ENCODE results near the gene PARN. TPM values are rescaled to one million over a fixed set of nuclear protein-coding genes. Genes with fewer than 3 reads are reported as not detected.
A peak's percentile ranks its signal among the peaks of the same experiment; 100 is the strongest.
"Not testable (repeated sequence)": the region's sequence is repeated elsewhere in the genome, so short reads cannot be mapped to it uniquely, and the experiment has no call there.

Gene PARN
- total RNA-seq, 1 donor from 2014 or later, result 26.5 TPM

DNA sequence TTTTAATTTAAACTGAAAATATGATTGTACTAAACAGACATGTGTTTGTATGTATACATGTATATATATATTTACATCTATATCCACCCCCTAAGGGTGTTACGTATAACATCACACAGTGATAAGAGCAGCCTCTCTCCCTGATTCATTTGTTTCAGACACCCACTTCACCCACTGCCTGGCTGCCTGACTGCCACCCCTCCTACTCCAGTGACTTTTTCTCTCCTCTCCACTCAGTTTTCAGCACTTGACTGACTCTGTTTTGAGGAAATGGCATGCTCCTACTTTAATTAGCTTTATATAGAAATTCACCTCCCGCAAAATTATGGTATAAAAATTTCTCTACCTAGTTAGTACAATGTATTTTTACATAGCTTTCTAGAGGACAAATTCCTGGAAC lies 22.7 kb upstream of the PARN start:
- H3K27me3 Mint-ChIP-seq (ENCODE audit: low read depth), result no peaks in the 10 kb centered on the region
- no peaks in the 10 kb centered on the region for H3K9me3 Mint-ChIP-seq
- peaks cover under 1% of the 10 kb centered on the region for H3K4me1 Mint-ChIP-seq
- H3K27ac Mint-ChIP-seq (ENCODE audit: unreplicated experiment), result no peak overlapping the region
- TF ChIP-seq, protein P1, sequence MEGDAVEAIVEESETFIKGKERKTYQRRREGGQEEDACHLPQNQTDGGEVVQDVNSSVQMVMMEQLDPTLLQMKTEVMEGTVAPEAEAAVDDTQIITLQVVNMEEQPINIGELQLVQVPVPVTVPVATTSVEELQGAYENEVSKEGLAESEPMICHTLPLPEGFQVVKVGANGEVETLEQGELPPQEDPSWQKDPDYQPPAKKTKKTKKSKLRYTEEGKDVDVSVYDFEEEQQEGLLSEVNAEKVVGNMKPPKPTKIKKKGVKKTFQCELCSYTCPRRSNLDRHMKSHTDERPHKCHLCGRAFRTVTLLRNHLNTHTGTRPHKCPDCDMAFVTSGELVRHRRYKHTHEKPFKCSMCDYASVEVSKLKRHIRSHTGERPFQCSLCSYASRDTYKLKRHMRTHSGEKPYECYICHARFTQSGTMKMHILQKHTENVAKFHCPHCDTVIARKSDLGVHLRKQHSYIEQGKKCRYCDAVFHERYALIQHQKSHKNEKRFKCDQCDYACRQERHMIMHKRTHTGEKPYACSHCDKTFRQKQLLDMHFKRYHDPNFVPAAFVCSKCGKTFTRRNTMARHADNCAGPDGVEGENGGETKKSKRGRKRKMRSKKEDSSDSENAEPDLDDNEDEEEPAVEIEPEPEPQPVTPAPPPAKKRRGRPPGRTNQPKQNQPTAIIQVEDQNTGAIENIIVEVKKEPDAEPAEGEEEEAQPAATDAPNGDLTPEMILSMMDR (conservative IDR thresholded peaks at IDR 0.05), result no peak
- no peak for DNase-seq (ENCODE audit: low read depth, low spot score)
- peaks cover 6% of the 10 kb centered on the region for H3K36me3 Mint-ChIP-seq (ENCODE audit: low read depth)
- no peak overlapping the region for H3K4me3 Mint-ChIP-seq

DNA sequence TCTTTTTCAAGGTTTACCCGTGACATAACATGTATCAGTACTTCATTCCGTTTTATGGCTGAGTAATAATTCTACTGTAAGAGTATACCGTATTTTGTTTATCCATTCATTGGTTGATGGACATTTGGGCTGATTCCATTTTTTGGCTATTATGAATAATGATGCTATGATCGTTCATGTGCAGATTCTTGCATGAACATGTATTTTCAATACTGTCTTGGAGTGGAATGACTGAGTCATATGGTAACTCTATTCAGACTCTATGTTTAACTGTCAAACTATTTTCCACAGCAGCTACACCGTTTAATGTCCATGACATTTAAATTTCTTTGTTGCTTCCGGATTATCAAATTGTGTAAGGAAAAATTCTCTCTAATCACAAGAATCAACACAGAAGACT lies 20.6 kb upstream of the PARN start:
- no peak overlapping the region for H3K4me3 Mint-ChIP-seq
- peaks cover 6% of the 10 kb centered on the region for H3K36me3 Mint-ChIP-seq (ENCODE audit: low read depth)
- no peaks in the 10 kb centered on the region for H3K27me3 Mint-ChIP-seq (ENCODE audit: low read depth)
- DNase-seq (ENCODE audit: low read depth, low spot score), result no peak
- no peak overlapping the region for H3K27ac Mint-ChIP-seq (ENCODE audit: unreplicated experiment)
- H3K4me1 Mint-ChIP-seq, result no peaks in the 10 kb centered on the region
- H3K9me3 Mint-ChIP-seq, result no peaks in the 10 kb centered on the region
- TF ChIP-seq, protein P1 (conservative IDR thresholded peaks at IDR 0.05), result no peak

DNA sequence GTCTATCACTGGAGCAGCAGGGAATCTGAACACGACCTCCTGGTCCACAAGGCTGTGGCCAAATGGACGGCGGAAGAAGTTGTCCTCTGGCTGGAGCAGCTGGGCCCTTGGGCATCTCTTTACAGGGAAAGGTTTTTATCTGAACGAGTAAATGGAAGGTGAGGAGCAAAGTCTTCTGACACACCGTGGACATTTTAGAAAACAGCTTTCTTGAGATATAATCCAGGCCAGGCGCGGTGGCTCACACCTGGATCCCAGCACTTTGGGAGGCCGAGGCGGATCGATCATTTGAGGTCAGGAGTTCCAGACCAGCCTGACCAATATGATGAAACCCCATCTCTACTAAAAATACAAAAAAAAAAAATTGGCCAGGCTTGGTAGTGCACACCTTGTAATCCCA lies 19.8 kb upstream of the PARN start:
- DNase-seq (ENCODE audit: low read depth, low spot score), result no peak
- Mint-ChIP-seq H3K9me3 (no peaks in the 10 kb centered on the region), H3K36me3 (ENCODE audit: low read depth) (peaks cover 6% of the 10 kb centered on the region), H3K4me1 (no peaks in the 10 kb centered on the region), H3K27ac (ENCODE audit: unreplicated experiment) (no peak overlapping the region), H3K27me3 (ENCODE audit: low read depth) (no peaks in the 10 kb centered on the region), H3K4me3 (no peak overlapping the region)
- TF ChIP-seq, protein P1 (conservative IDR thresholded peaks at IDR 0.05), result no peak

DNA sequence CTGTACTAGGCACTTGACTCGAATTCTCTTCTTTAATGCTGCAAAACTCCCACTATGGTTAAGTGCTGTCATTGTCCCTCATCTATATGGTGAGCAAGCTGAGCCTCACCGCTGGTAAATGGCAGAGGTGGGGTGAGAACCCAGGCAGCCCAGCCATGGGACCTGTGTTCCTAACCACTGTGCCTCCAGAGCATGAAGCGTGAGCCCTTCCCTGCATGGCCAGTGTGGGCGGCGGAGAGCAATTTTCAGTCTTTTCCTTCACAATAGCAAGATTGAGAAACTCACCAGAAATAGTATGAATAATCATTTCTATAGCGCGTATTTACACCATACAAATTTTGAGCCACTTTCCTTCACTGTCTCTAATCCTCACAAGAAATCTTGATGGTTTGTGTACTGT lies 11.9 kb upstream of the PARN start:
- TF ChIP-seq, protein P1 (conservative IDR thresholded peaks at IDR 0.05), result no peak
- Mint-ChIP-seq H3K9me3 (no peaks in the 10 kb centered on the region), H3K4me1 (peaks cover 5% of the 10 kb centered on the region), H3K27me3 (ENCODE audit: low read depth) (no peaks in the 10 kb centered on the region), H3K27ac (ENCODE audit: unreplicated experiment) (no peak overlapping the region), H3K4me3 (no peak overlapping the region), H3K36me3 (ENCODE audit: low read depth) (peaks cover 2% of the 10 kb centered on the region)
- no peak for DNase-seq (ENCODE audit: low read depth, low spot score)

DNA sequence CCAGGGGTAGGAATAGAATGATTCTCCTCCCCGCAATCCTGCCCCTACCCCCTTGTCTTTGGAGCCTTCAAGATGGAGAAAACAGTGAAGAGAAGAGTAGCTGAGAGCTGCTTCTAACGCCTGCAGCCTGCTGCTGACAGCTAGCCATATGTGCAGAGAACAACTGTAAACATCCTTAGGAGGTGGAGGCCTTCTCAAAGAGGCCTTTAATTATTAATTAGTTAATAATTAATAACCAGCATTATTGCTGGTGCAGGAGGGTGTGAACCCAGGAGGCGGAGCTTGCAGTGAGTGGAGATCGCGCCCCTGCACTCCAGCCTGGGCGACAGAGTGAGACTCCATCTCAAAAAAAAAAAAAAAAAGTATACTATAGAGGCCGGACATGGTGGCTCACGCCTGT lies 11.1 kb upstream of the PARN start:
- Mint-ChIP-seq H3K4me1 (peaks cover 12% of the 10 kb centered on the region), H3K27ac (ENCODE audit: unreplicated experiment) (no peak overlapping the region), H3K4me3 (no peak overlapping the region), H3K27me3 (ENCODE audit: low read depth) (no peaks in the 10 kb centered on the region), H3K9me3 (no peaks in the 10 kb centered on the region), H3K36me3 (ENCODE audit: low read depth) (peaks cover 2% of the 10 kb centered on the region)
- TF ChIP-seq, protein P1 (conservative IDR thresholded peaks at IDR 0.05), result no peak
- DNase-seq (ENCODE audit: low read depth, low spot score), result no peak

DNA sequence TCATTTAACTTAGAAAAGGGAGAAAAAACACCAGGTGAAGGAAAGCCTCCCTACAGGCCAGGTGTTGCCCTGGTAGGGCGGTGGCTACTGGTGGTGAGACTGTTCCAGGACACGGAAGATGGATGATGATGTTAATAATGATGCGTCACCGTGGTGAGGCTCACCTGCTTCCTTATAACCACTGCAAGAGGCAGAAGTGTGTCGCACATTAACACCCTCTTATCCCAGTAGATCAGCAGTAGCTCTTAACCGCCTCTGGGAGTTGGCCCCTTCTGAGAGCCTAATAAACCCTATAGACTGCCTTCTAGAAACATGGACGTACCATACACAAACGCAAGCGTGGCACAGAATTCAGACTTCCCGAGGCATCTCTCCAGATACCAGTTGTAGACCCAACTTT lies 10.5 kb upstream of the PARN start:
- peaks cover 18% of the 10 kb centered on the region for H3K4me1 Mint-ChIP-seq
- H3K27ac Mint-ChIP-seq (ENCODE audit: unreplicated experiment), result no peak overlapping the region
- H3K27me3 Mint-ChIP-seq (ENCODE audit: low read depth), result no peaks in the 10 kb centered on the region
- TF ChIP-seq, protein P1 (conservative IDR thresholded peaks at IDR 0.05), result no peak
- H3K36me3 Mint-ChIP-seq (ENCODE audit: low read depth), result peaks cover 2% of the 10 kb centered on the region
- H3K9me3 Mint-ChIP-seq, result no peaks in the 10 kb centered on the region
- no peak for DNase-seq (ENCODE audit: low read depth, low spot score)
- no peak overlapping the region for H3K4me3 Mint-ChIP-seq

DNA sequence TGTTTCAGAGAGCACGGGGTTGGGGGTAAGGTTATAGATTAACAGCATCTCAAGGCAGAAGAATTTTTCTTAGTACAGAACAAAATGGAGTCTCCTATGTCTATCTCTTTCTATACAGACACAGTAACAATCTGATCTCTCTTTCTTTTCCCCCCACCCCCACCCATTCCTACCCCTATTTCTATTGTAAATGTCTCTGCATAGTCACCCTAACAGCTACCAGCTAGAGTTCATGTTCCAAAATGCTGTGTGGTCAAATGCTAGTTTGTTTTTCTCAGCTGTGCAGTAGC lies 6.8 kb upstream of the PARN start:
- not testable (repeated sequence) for H3K27ac Mint-ChIP-seq (ENCODE audit: unreplicated experiment); H3K36me3 Mint-ChIP-seq (ENCODE audit: low read depth)
- peaks cover 39% of the 10 kb centered on the region for H3K4me1 Mint-ChIP-seq

DNA sequence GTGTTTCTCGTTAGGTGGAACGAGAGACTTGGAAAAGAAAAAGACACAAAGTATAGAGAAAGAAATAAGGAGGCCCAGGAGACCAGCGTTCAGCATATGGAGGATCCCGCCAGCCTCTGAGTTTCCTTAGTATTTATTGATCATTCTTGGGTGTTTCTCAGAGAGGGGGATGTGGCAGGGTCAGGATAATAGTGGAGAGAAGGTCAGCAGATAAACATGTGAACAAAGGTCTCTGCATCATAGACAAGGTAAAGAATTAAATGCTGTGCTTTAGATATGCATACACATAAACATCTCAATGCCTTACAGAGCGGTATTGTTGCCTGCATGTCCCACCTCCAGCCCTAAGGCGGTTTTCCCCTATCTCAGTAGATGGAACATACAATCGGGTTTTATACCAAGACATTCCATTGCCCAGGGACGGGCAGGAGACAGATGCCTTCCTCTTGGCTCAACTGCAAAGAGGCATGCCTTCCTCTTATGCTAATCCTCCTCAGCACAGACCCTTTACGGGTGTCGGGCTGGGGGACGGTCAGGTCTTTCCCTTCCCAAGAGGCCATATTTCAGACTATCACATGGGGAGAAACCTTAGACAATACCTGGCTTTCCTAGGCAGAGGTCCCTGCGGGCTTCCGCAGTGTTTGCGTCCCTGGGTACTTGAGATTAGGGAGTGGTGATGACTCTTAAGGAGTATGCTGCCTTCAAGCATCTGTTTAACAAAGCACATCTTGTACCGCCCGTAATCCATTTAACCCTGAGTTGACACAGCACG lies 6.3 kb upstream of the PARN start:
- Mint-ChIP-seq H3K27ac (ENCODE audit: unreplicated experiment) (peak overlapping the region; percentile 13), H3K4me1 (peaks cover 39% of the 10 kb centered on the region), H3K4me3 (peak overlapping the region; percentile 100)
- not testable (repeated sequence) for DNase-seq (ENCODE audit: low read depth, low spot score); H3K27me3 Mint-ChIP-seq (ENCODE audit: low read depth); H3K9me3 Mint-ChIP-seq; H3K36me3 Mint-ChIP-seq (ENCODE audit: low read depth)

More for the DNA sequence above, 6.8 kb upstream of the PARN start:
- H3K4me3 Mint-ChIP-seq; H3K27me3 Mint-ChIP-seq (ENCODE audit: low read depth); H3K9me3 Mint-ChIP-seq; DNase-seq (ENCODE audit: low read depth, low spot score): not testable (repeated sequence)

Data from neural crest cell (in vitro differentiated cells).